EH (cell line): ENCODE results near the gene SAE1.
"Not testable (repeated sequence)": the region's sequence is repeated elsewhere in the genome, so short reads cannot be mapped to it uniquely, and the experiment has no call there.

Source experiments
- DNase-seq: peaks from one replicate; pipeline ENCODE4 v3.0.0-alpha.2; 2015; ENCODE audit warnings: low read depth

SAE1 gene

DNA sequence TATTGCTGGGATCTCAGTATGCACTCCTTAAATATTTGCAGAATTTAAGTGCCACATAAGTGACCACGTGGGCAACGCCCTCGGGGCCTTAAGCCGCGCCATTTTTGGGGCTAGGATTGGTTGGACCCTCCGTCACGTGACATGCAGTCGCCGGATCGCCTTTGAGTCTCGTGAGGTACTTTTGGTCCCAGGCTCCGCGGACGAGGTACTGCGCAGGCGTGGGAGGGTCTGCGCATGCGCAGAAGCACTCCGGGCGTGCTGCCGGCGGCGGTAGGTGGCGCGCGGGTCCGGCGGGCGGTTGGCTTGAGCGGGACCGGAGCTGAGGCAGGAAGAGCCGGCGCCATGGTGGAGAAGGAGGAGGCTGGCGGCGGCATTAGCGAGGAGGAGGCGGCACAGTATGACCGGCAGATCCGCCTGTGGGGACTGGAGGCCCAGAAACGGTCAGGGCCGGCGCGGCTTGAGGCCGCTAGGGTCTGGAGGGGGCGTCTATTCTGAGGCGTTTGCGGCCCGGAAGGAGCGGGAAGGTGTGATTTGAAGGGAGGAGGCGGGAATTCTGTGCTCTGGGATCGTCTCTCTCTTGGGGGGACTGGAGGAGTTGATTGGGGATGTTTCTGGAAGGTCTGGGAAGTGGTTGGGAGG lies at the start of gene SAE1:
TSS of gene SAE1 (plus strand) at position 247 of the 639 bp plus-strand sequence. CDS start at position 343, 96 bp downstream.
- peak; percentile 99 for DNase-seq

DNA sequence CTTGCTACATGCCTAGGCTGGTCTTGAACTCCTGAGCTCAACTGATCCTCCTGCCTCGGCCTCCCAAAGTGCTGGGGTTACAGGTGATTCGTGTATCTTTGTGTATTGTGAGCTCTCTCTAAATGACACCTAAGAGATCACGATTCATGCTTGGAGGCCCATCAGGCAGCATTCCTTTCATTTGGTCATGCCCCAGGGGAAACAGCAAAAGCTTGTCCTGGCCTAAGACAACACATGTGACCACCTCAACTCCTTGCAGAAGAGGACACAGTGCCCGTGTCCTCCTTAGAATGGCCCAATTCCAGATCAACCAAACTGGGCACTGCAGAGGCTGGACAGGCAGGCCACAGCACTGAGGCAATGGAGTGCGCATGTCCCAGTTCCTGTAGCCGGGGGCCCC lies 49.5 kb upstream of the SAE1 start:
- peak; percentile 25 for DNase-seq

DNA sequence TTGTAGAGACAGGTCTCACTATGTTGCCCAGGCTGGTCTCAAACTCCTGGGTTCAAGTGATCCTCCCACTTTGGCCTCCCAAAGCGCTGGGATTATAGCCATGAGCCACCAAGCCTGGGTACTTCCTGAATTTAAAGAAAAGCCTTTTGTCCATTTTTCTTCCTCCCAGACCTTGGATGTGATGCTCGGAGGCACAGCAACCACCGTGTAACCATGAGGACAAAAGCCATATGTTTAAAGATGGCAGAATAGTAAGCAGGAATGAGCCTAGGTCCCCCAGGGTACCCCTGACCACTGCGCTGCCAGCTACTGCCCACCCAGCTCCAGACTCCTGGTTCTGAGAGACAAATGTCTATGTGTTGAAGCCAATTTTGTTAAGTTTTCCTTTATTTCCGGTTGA lies 48.1 kb upstream of the SAE1 start:
- no peak for DNase-seq

DNA sequence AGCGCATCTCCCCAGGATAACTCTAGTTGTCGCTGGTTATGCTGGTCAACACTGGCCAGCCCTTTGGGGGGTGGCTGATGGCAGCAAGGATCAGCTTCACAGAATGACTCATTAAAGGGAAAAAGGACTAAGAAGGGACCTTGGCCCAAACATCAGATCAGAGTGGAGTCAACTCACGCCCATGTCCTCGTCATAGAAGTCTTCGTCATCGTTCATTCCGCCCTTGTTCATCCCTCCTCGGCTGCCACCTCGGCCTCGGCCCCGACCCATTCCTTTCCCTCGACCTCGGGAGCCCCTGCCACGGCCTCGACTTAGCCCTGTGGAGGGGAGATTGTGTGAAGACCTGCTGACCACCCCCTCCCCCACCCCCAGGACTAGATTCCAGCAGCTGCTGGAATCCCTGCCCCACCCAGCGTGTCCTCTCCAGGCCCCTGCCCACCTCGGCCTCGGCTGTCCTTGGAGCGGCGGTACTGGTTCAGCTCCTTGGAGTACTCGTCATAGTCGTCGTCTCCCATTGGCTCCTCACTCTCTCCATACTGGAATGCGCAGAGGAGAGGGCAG lies 45.7 kb upstream of the SAE1 start:
- no peak for DNase-seq

DNA sequence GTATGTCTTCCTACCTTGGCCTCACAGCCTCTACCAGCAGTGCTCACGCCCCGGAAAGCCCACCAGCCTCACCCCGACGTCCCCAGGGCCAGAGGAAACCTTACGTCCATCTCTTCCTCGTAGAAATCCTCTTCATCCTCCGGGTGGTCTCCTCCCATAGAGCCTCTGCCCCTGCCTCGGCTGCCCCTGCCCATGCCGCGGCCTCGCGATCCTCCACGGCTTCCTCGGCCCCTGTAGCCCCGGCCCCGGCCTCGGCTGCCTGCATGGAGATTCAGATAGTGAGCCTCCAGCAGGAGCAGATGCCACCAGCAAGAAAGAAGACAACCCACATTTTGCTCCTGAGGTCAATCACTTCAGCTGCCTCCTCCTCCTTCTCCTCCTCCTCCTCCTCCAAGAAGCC lies 44.4 kb upstream of the SAE1 start:
- DNase-seq = no peak

DNA sequence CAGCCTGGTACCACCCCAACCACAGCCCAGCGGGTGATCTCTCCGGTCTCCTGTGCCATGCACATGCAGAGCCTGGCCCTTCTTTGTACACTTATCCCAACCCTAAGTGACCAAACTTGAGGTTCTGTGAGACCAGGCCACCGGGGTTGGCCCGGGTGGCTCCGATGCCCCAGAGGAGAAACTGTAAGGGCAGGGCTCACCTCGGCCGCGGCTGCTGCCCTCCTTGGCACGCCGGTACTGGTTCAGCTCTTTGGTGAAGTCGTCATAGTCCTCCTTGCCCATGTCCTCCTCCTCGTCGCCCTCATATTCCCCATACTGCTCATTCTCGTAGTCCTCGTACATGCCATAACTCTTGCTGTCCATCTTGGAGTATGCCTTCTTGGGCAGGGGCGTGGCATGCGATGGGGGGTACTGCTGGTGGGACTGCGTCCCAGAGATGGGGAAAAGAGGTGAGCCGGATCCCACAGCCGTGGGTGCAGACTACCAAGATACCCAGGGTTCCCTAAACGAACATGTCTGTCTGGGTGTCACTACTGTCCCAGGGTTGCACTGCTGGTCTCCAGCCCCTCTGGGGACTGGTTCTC lies 40.8 kb upstream of the SAE1 start:
- no peak for DNase-seq

DNA sequence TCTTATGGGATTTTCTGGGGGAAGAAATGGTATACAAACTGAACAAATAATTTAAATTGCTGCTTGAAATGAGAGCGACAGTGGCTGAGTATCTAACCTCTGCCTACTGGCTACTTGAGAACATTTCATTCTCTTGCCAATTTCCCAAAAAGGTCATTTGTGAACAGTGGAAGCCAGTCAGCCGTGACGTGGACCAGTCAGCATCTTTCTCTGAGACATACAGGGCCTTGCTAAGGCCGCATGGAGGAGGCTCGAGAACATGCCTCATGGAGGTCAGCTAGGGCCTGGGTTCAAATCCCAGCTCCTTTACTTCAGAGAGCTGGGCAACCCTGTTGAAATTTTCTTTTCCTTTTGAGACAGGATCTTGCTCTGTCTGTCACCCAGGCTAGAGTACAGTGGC lies 37.4 kb upstream of the SAE1 start:
- DNase-seq = no peak

DNA sequence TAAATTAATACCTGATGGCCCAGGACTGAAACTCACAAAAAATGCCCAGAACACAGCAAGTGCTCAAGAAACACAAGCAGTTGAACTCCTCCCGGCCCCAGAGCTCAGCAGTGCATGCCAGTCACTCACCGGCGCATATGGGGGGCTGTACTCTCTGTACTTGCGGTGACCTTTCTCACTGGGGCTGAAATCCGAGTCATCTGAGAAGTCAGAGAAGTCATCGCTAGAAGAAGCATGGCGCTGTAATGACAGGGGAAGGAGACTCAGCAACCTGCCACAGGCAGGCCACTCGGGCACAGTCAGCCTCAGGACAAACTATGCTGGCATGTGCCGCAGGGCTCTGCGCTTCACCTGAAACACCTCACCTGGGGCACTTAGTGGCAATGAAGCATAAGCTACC lies 36.8 kb upstream of the SAE1 start:
- no peak for DNase-seq

DNA sequence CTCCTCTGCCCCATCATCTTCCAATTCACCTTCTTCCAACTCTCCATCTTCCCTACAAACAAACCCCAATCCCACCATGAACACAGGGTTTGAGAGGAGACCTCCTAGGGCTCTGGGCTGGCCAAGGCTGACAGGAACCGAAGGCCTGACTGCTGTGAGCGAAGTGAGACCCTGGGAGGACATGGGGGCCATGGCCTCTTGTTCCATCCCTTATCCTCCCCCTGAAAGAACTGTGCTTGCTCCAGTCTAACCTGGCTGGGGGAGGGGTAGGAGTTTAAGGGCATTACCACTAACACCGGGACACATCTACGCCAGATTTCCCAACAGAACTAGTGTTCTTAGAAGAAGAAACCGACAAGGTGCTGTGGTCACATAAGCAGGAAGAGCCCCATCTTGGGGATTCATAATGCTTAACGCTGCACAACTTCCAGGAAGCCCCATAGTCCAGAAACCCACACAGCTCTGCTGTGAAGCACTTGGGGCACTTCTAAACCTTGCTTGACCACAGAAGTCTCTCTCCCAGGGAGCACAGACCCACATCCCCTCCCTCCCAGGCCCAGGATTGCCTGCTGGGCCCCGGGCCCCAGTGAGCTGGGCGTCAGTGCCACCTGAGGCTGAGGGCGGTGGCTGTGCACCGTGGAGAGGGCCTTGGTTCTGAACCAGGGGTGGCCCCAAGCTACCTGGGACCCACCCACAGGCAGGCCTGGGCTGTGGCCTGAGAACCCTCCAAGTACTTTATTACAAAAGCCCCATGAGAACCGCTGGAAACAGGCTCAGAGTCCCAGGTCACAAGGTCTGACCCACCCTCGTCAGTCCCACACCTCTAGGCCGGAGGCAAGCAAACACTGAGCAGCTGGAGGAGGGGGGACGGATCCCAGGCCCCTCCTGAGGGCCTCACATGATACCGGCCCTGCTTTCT lies 35.8 kb upstream of the SAE1 start:
- no peak for DNase-seq

DNA sequence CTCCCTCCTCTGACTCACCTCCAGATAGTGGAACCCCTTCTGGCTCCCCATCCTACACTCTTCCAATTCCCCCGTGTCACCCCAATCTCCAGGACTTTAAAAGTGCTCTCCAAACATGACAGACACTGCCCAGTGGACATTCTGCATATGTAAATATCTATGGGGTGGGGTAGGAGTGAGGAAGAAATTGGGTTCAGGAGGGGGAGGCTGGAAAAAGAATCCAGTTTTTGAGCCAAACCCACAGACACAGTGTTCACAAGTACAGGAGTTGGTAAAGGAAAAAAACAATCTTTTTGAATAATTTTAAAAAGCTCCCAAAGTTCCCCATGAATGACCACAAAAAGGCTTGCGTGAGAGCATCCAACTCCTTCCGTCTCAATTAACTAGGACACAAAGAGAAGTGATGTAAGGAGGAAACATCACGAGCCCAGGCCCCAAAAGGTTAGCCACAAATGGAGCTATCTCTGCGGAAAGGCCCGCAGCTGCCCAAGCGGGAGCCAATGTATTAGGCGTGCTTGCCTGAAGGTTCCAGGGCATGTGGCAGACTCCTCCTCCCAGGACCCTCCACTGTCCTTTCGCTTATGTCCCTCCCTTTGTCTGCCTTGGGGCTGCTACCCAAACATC lies 35.0 kb upstream of the SAE1 start:
- DNase-seq = peak; percentile 54

DNA sequence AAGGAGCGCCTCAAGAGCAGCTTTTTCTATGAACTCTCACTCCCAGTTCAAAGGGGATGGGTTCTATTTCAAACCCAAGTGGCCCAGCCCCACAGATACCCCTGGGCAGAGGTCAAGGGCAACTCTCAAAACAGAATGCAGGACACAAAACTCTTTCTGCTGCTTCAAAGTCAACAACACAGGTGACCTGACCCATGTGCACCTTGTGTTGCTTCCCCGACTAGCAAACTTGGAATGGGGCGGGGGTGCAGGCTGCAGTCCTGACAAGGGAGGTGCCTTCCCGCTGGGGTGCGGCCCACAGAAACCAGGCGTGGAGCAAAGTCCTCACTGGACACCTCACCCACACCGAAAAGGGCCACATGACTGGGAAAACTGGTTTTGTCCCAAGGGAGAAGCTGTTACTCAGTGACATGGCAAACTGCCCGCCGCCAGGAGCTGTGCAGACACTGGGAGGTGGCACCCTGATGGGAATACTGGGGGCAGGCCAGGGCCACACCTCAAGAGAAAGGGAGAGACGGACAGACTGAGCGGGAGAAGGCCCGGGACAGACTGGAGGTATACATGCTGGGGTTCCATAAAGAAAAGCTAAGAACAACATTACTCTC lies 34.4 kb upstream of the SAE1 start:
- DNase-seq = no peak

DNA sequence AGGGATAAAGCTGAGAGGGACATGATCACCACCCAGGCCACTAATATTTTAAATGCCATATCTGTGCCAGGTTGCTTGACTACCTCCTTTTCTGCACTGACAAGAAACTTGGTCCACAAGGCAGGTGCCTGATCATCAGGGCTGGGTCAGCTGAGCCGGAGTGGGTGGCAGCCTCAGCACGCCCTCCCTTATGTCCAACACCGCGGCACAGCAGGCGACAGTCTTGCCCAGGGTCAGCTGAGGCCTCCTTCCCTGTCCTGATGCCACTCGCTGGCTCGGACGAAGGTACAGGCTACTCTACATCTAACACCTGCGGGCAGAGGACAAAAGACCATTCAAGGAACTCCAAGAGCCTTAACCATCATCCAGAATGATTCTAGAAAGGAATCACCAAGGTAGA lies 33.9 kb upstream of the SAE1 start:
- no peak for DNase-seq

DNA sequence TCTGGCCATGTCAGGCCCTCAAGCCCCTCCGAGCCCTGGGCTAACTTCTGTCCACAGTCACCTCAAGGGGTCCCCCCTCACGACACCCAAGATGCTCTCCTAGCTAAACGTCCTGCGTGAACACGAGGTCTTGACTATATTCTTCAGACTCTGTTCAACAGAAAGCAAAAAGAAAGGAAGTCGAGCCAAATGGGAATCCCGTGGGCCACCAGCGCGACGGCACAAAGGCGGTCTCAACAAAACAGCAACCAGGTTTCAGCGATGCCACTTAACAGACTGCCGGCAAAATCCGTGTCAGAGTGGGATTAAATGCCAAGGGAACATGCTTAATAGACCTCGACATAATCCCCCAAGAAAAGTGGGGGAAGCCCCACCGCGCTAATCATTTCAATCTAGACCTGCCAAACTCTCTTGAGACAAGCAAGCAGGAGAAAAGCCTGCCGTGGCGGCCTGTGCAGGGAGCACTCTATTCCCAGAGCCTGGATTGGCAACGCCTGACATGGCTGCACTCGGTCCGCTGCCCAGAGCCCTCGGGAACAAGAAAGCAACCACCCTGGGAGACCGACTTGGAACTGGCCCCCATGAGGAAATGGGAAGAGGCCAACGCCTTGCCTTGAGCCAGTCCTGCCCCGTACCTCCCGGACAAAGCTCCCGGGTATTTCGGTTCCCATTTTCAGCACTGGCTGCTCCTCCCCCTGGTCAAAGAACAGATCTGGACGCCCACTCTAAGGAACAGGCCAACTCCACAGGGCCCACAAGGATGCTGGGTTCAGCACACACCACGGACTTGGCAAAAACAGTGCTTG lies 33.0 kb upstream of the SAE1 start:
- DNase-seq = no peak

DNA sequence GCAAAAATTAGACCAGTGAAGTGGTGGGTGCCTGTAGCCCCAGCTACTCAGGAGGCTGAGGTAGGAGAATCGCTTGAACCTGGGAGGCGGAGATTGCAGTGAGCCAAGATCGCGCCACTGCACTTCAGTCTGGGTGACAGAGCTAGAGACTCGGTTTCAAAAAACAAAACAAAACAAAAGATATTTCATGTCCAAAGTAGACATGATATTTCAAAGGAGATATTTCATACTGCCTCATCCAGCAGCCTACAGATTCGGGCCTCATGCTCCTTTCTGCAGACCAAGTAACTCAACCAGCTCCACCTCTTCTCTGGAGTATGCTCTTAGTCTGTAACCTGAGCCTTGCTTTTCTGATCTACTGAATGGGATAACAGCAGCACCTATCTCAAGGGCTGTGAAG lies 32.0 kb upstream of the SAE1 start:
- DNase-seq = no peak

DNA sequence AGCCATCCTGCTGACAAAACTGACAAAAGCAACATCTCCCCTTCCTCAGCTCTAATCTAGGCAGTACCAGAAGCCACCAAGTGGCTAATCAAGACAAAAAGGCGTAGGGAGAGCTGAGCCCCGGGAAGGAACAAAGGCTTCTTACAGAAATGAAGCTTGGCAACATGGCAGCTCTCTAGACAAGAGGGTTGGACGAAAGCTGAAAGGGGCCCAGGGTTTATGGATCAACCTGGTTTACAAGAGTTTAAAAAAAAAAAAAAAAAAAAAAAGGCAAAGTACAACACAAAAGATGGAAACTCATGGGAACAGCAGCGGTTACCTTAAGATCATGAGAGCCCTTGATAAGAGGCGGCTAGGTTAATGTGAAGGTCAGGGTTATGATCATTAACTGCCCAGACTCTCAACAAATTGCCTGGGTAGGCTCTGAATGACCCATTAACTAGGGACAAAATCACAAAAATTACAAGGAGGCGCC lies 31.0 kb upstream of the SAE1 start:
- DNase-seq = no peak

DNA sequence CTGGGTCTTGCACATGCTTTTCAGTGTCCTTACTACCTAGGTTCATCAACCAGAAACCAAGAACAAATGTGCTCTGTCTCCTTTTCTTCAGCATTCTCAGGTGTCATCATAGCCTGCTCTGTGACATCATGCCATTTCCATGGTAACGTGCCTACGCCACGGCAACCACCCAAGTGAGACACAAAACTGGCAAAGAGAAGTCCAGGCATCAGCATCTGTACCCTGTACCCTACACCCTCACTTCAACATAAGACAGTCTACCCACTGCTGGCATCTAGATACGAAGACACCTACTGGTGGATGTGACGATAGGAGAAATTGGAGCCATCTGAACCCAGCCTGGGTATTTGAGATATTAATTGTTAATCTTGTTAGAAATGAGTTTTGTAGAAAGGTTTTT lies 30.3 kb upstream of the SAE1 start:
- no peak for DNase-seq

DNA sequence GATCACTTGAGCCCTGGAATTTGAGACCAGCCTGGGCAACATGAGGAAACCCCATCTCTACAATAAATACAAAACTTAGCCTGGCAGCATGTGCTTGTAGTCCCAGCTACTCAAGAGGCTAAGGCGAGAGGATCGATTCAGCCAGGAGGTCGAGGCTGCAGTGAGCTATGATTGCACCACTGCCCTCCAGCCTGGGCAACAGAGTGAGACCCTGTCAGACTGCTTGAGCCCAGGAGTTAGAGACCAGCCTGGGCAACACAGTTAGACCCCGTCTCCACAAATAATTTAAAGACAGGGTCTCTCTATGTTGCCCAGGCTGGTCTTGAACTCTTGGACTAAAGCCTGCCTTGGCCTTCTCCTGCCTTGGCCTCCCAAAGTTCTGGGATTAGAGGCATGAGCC lies 29.5 kb upstream of the SAE1 start:
- not testable (repeated sequence) for DNase-seq

DNA sequence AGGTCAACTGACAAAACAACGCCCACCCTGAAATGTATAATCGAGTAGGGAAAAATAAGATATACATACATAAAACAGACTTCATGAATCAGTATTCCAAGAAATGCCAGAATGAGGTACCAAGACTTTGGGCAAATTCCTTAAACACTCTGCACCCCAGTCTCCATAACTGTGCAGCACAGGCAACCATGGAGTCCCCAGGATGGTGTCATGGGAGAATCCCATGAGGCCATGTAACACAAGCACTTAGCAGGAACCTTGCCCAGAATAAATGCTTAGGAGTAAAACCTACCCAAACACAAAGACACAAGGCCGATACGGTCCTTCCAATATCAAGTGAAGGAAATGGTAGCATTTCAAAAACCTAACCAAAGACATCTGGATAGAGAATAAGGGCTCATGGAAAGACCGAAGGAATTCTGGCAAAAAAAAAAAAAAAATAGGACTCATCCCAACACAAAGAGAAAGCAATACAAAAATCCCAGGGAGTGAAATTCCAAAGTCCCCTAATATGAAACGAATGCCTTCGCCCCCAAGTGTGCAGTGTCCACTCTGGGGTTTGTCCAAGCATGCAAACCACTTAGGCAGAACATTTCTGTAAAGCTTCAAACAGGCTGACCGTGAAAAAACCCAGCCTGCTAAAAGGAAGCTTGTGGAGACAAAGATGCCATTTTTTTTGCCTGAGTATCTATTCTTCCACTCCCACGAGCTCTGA lies 28.1 kb upstream of the SAE1 start:
- DNase-seq = peak; percentile 42

DNA sequence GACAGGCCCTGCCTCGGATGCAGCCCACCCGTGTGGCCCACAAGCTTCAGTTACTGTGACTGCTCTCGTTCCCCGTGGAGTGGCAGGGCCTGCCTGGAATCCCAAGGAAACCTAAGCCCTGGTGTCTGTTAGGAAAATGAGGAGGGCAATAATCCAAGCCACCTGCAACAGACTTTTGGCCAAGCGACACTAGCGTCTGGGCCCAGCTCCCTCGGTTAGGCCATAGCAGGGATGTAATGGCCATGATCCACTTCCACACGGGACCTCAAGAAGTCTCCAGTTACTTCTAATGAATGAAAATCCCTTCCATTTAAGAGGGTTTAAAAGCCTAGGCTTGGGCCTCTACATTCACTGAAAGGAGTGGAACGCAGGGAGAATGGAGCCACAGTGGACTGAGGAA lies 26.0 kb upstream of the SAE1 start:
- DNase-seq = no peak

DNA sequence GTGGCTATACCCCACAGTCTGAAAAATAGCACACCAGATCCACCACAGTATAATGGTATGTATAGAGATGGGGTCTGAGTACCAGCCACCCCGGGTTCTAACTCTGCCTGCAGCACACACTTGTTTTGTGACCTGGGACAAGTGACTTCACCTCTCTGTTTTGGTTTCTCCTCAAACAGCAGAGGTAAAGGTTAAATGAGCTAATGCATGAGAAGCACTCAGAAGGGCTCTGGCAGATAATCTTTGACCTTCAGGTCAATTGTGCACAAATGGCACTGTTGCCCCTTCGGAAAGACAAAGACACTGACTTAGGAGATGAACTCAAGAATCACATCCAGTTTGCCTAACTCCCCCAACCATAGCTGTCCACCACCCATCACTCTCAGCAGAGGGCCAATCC lies 24.8 kb upstream of the SAE1 start:
- DNase-seq = no peak
